Caki2 (cell line): Measurements from ENCODE around the gene CHCHD3. TPM values are rescaled to one million over a fixed set of nuclear protein-coding genes. Genes with fewer than 3 reads are reported as not detected.
"Not testable (repeated sequence)": the region's sequence is repeated elsewhere in the genome, so short reads cannot be mapped to it uniquely, and the experiment has no call there.

ENCODE experiments used
- DNase-seq: peaks from one replicate; pipeline ENCODE4 v3.0.0-alpha.2; 2015; ENCODE audit warnings: low read depth
- in situ Hi-C: cut with HindIII; loops from 2 replicates; pipeline ENCODE4 v1.10.0; 2016; ENCODE audit warnings: low sequenced_read_pairs, low pct_unique_long_range_greater_than_20kb, mixed read lengths
- total RNA-seq: library from RNA; depleted of rRNA; stranded (reverse); fragments of >200 nt; shearing (Covaris generic); gene quantifications from 2 replicates; pipeline ENCODE4 v1.2.3, GENCODE V29; 2014; ENCODE audit warnings: low replicate concordance

The CHCHD3 gene
- total RNA-seq, 1 experiment from 2014 or later, result 124 TPM

GRCh38 chr7:132941428-132941827 lies 140.5 kb downstream of the CHCHD3 start:
- in situ Hi-C loops, result no loop called here
- DNase-seq, result no peak

- in situ Hi-C loops, result no loop called here
- no peak for DNase-seq
Observed at GRCh38 chr7:132940084-132940483, 141.8 kb downstream of the CHCHD3 start.

- in situ Hi-C loops, result no loop called here
- no peak for DNase-seq
Observed at GRCh38 chr7:132939495-132939894, 142.4 kb downstream of the CHCHD3 start.

- DNase-seq, result no peak
- in situ Hi-C loops, result no loop called here
Observed at GRCh38 chr7:132937286-132937685, 144.6 kb downstream of the CHCHD3 start.

- in situ Hi-C loops, result no loop called here
- no peak for DNase-seq
Observed at GRCh38 chr7:132935608-132936007, 146.3 kb downstream of the CHCHD3 start.

GRCh38 chr7:132934017-132934416 lies 147.9 kb downstream of the CHCHD3 start:
- in situ Hi-C loops, result no loop called here

GRCh38 chr7:132933072-132933458 lies 148.8 kb downstream of the CHCHD3 start:
- no peak for DNase-seq

More at GRCh38 chr7:132934017-132934416, 147.9 kb downstream of the CHCHD3 start:
- no peak for DNase-seq

GRCh38 chr7:132932296-132933071 lies 149.4 kb downstream of the CHCHD3 start:
- DNase-seq, result no peak
- in situ Hi-C loops, result no loop called here

More at GRCh38 chr7:132933072-132933458, 148.8 kb downstream of the CHCHD3 start:
- in situ Hi-C loops, result no loop called here

- no peak for DNase-seq
- in situ Hi-C loops, result no loop called here
Observed at GRCh38 chr7:132930881-132931280, 151.0 kb downstream of the CHCHD3 start.

GRCh38 chr7:132929944-132930343 lies 151.9 kb downstream of the CHCHD3 start:
- DNase-seq, result not testable (repeated sequence)

GRCh38 chr7:132919771-132920170 lies 162.1 kb downstream of the CHCHD3 start:
- no peak for DNase-seq
- in situ Hi-C loops, result no loop called here

More at GRCh38 chr7:132929944-132930343, 151.9 kb downstream of the CHCHD3 start:
- in situ Hi-C loops, result not testable (repeated sequence)

GRCh38 chr7:132915647-132916046 lies 166.2 kb downstream of the CHCHD3 start:
- in situ Hi-C loops, result no loop called here
- peak; percentile 49 for DNase-seq

GRCh38 chr7:132910657-132911056 lies 171.2 kb downstream of the CHCHD3 start:
- DNase-seq, result no peak
- in situ Hi-C loops, result no loop called here

GRCh38 chr7:132907380-132907940 lies 174.4 kb downstream of the CHCHD3 start:
- no peak for DNase-seq
- in situ Hi-C loops, result no loop called here

- in situ Hi-C loops, result no loop called here
- DNase-seq, result no peak
Observed at GRCh38 chr7:132906193-132906835, 175.6 kb downstream of the CHCHD3 start.

GRCh38 chr7:132905136-132905535 lies 176.8 kb downstream of the CHCHD3 start:
- in situ Hi-C loops, DNase-seq: not testable (repeated sequence)

GRCh38 chr7:132904209-132904608 lies 177.7 kb downstream of the CHCHD3 start:
- in situ Hi-C loops, result no loop called here
- no peak for DNase-seq

- in situ Hi-C loops, DNase-seq: not testable (repeated sequence)
Observed at GRCh38 chr7:132902294-132902693, 179.6 kb downstream of the CHCHD3 start.

- in situ Hi-C loops, result no loop called here
- no peak for DNase-seq
Observed at GRCh38 chr7:132901241-132901640, 180.6 kb downstream of the CHCHD3 start.
